Colonic mucosa (tissue), 4 donors: ENCODE results near the gene RUFY3. TPM values are rescaled to one million over a fixed set of nuclear protein-coding genes. Genes with fewer than 3 reads are reported as not detected.

ENCODE experiments used
- DNase-seq: peaks from one replicate; pipeline ENCODE4 v3.0.0-alpha.2; 2020
- H3K27ac ChIP-seq: fragments of 200-600 bp; one replicate; pipeline ENCODE4 v1.8.0; 2021
- H3K27me3 ChIP-seq: fragments of 200-600 bp; one replicate; pipeline ENCODE4 v1.8.0; 2021
- H3K36me3 ChIP-seq: fragments of 200-600 bp; one replicate; pipeline ENCODE4 v1.8.0; 2021
- H3K4me1 ChIP-seq: fragments of 200-600 bp; one replicate; pipeline ENCODE4 v1.8.0; 2021; ENCODE audit warnings: mild to moderate bottlenecking
- H3K4me3 ChIP-seq: fragments of 200-600 bp; one replicate; pipeline ENCODE4 v1.8.0; 2021
- H3K9ac ChIP-seq, 2 donors: one replicate each; pipeline ENCODE4 v1.7.0; 2013; ENCODE audit warnings: control low read depth in 2 of 2, low read depth in 2 of 2, low read length in 2 of 2
- H3K9me3 ChIP-seq: fragments of 200-600 bp; one replicate; pipeline ENCODE4 v1.8.0; 2021
- CTCF ChIP-seq: fragments of 200-600 bp; IDR thresholded peaks from one replicate; pipeline ENCODE4 v1.8.0; 2022; ENCODE audit warnings: antibody characterized with exemption, mild to moderate bottlenecking
- intact Hi-C: fragments of 100-400 bp; cut with DNase I; formaldehyde crosslinking; loops from one replicate; pipeline ENCODE4 v1.14.1; 2022
- total RNA-seq, 2 donors: library from RNA; stranded (reverse); fragmentation: NEBNext Ultra II Directional in 1 of 2; extraction: Animal tissue kit (Norgen Biotek cat#: 25700) in 1 of 2; gene quantifications; one replicate each; pipeline ENCODE4 v1.2.1, GENCODE V29; 2021
- donor health status: healthy.
- donor health status: DM: no; HTN: no; CAD: no.
- donor health status: DM: no; HTN: no; CAD: no.

The RUFY3 gene
- total RNA-seq, 2 donors from 2014 or later = 28.8 to 29.4 TPM

GRCh38 chr4:70844180-70844579 lies 122.4 kb downstream of the RUFY3 start:
- Histone ChIP-seq H3K36me3 (no peaks in the 10 kb centered on the region), H3K4me3 (no peak overlapping the region), H3K4me1 (no peaks in the 10 kb centered on the region), H3K9me3 (no peaks in the 10 kb centered on the region), H3K9ac (no peak overlapping the region), H3K27ac (no peak overlapping the region), H3K27me3 (no peaks in the 10 kb centered on the region)
- no peak for DNase-seq
- no peak for TF ChIP-seq CTCF
- intact Hi-C loops = loop anchor here (5.0 kb wide), 1 partner anchor 148 kb away; the partner anchor contains the start of gene DCK

- H3K9ac ChIP-seq = no peak overlapping the region
- intact Hi-C loops = no loop called here
- no peaks in the 10 kb centered on the region for H3K27me3 ChIP-seq
- no peak overlapping the region for H3K27ac ChIP-seq
- no peaks in the 10 kb centered on the region for H3K4me1 ChIP-seq
- no peaks in the 10 kb centered on the region for H3K36me3 ChIP-seq
- TF ChIP-seq CTCF = no peak
- no peaks in the 10 kb centered on the region for H3K9me3 ChIP-seq
- H3K4me3 ChIP-seq = no peak overlapping the region
- DNase-seq = no peak
Measured at GRCh38 chr4:70849291-70849690, 127.5 kb downstream of the RUFY3 start.

GRCh38 chr4:70855464-70855863 lies 133.7 kb downstream of the RUFY3 start:
- no peak overlapping the region for H3K4me3 ChIP-seq
- no peaks in the 10 kb centered on the region for H3K9me3 ChIP-seq
- H3K27me3 ChIP-seq = no peaks in the 10 kb centered on the region
- intact Hi-C loops = no loop called here
- no peaks in the 10 kb centered on the region for H3K4me1 ChIP-seq
- TF ChIP-seq CTCF = no peak
- H3K9ac ChIP-seq = no peak overlapping the region
- no peak overlapping the region for H3K27ac ChIP-seq
- H3K36me3 ChIP-seq = no peaks in the 10 kb centered on the region
- DNase-seq = no peak

Other genes with a start within 250 kb of the RUFY3 start
- not detected for gene MUC7, start 249.8 kb upstream of the RUFY3 start, total RNA-seq
- gene AMTN, start 203.4 kb upstream of the RUFY3 start, total RNA-seq = not detected
- gene AMBN, start 129.7 kb upstream of the RUFY3 start, total RNA-seq = not detected
- not detected for gene ENAM, start 93.2 kb upstream of the RUFY3 start, total RNA-seq
- 100 to 1,000 TPM; 392 to 396 TPM for gene JCHAIN, start 55.5 kb upstream of the RUFY3 start, total RNA-seq
- gene UTP3, start 33.4 kb upstream of the RUFY3 start, total RNA-seq = 10 to 100 TPM; 20.0 to 22.8 TPM
- gene GRSF1, start 117.9 kb downstream of the RUFY3 start, total RNA-seq = 100 to 1,000 TPM in 1 of 2 donors, 10 to 100 TPM in 1; 91.0 to 108 TPM
- 10 to 100 TPM; 11.0 to 15.6 TPM for gene MOB1B, start 180.4 kb downstream of the RUFY3 start, total RNA-seq